Breast epithelium (tissue), 3 donors: Measurements from ENCODE around the gene LRRC4C.

Experiments
- POLR2A ChIP-seq: fragments of 450-650 bp; IDR thresholded peaks from one replicate; pipeline ENCODE4 v1.6.1; 2016; ENCODE audit warnings: antibody characterized with exemption, mild to moderate bottlenecking, moderate library complexity
- POLR2AphosphoS5 ChIP-seq, 3 donors: sonication (generic); formaldehyde crosslinking; IDR thresholded peaks; one replicate each; pipeline ENCODE4 v1.6.1; 2017; ENCODE audit warnings: antibody characterized with exemption in 3 of 3
- TF ChIP-seq, protein P1 (sequence below), 3 donors: fragments of 450-650 bp; IDR thresholded peaks; one replicate each; pipeline ENCODE4 v1.5.1; 2016 to 2017; ENCODE audit warnings: antibody characterized with exemption in 3 of 3, mild to moderate bottlenecking in 3 of 3, moderate library complexity in 3 of 3

DNA sequence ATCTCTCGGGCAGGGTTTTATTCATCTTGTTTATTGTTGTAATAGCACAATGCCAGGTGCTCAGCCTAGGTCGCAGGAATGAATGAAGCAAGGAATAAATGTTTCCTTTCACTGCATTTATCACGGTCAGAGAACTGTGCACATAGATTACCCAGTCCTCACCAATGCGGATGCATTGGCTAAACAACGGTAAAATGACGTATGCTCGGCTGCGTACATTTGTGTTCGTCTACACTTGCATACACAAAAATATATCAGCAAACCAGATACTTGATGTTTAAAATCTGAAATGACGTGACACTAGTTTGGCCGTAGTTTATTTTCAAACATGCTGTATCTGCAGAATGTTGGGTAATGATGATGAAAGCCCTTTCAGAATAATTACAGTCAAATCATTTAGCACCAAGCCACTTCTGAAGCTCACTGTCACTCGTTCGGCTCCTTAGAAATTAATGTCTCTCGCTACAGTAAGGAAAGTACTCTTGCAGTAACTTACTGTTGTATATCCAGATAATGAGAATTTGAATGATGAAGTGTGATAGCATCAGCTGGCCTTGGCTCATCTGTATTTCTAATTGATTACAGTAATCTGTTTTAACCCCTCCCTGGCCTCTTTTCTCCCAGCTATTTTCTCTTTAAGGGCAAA, 268.9 kb downstream of the LRRC4C start:
- TF ChIP-seq, protein P1, sequence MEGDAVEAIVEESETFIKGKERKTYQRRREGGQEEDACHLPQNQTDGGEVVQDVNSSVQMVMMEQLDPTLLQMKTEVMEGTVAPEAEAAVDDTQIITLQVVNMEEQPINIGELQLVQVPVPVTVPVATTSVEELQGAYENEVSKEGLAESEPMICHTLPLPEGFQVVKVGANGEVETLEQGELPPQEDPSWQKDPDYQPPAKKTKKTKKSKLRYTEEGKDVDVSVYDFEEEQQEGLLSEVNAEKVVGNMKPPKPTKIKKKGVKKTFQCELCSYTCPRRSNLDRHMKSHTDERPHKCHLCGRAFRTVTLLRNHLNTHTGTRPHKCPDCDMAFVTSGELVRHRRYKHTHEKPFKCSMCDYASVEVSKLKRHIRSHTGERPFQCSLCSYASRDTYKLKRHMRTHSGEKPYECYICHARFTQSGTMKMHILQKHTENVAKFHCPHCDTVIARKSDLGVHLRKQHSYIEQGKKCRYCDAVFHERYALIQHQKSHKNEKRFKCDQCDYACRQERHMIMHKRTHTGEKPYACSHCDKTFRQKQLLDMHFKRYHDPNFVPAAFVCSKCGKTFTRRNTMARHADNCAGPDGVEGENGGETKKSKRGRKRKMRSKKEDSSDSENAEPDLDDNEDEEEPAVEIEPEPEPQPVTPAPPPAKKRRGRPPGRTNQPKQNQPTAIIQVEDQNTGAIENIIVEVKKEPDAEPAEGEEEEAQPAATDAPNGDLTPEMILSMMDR (IDR thresholded peaks at IDR 0.05) = no peak
- TF ChIP-seq POLR2AphosphoS5 (IDR thresholded peaks at IDR 0.05) (no peak), POLR2A (no peak)
